SIG-M5 (cell line): ENCODE results near the gene SIGLEC1.

Source experiments
- DNase-seq: peaks from one replicate; lab custom pipeline; 2025; lab: John Stamatoyannopoulos, UW

The SIGLEC1 gene

DNA sequence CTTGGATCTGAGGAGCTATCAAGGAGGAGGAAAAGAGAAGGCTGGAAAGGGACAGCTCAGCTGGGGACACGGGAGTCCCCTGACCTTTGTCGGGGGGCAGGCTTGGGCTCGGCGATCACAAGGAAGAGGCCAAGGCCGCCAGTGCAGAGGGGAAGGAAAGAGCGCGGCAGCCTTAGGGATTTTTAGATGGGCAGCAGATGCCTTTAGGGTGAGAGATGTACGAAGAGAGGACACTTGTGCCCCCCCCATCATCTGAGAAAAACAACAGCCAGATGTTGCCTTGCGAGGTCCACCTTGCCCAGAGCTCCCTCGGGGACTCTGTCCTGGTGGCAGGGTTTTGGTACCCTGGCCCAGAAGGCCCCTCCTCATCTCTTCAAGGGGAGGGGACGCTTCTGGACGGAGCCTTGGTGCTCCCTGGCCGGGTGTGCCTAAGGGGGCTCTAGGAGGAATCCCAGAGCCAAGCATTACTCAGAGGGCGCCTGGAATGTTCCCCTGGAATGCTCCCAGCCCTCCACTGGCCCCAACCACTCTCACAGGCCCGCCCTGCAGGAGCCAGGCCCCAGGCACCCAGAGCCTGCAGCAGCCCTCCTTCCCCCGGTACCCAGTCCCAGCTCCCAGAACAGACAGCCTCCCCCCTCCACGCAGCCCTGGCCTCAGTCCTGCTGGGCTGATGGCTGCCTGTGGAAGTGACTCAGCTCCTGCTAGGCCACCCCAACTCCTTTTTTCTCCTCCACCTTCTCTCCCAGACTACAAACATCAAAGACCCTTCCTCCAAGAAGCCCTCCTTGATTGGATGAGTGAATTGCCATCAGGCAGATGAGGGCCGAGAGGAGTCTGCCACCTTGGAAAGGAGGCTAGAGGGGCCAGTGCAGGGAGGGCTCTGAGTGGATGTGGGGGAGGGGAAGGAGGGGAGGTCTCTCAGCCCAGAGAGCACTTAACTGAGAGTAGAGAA is 32.4 kb downstream of the SIGLEC1 start:
- DNase-seq, result no peak

DNA sequence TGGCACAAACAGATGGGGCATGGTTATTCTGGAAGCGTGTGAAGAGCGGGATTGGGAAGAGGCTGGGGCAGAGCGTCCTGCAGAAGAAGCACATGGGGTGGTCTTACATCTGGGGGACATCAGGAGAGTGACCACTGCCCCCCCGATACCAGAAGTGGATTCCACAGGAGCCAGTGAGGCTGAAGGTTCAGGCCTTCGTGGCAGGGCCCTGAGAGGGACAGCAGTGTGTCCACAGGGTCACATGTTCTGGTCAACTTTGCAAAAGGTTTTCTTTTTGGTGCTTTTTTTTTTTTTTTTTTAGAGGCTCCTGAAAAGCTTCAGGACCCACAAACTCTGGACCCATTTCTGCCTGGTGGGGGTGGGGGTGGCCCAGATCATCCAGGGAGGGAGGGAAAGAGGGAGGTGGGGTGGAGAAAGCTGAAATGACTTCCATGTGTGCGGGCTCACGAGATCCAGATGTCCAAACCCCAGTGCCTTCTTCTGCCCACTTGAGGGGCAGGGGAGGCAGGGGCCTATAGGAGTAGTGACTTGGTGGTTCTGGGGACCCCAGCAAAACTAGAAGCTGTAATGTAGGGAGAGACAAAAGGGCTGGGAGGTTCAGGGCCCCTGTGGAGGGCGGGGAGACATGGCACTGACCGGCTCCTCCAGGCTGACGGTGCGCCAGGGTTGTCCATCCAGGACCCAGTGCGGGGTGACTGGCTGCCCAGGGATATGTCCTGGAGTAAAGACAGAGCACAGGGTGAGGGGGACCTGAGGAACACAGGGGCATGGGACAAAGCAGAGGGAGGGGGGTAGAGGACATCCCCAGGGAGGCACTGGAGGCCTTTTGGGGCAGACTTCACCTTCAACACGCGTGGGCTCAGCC is 33.3 kb downstream of the SIGLEC1 start:
- DNase-seq, result no peak

DNA sequence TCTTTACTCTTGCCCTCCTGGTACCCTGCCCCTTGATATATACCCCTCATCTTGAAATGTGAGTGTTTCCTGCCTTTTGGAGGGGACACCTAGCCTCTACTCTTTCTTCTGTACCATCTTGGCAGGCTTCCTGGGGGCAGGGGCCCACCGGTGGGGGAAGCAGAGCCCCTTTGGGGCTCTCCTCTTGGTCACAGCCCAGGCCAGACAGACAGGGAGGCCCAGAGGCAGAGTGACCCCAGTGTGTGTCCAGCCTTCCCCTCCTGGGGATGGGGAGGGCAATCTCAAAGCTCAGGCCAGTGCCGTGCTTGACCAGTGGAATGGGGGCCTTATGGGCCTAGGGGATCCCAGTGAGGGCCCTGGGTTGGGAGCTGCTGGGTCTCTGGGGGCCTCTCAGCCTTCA is 34.2 kb downstream of the SIGLEC1 start:
- DNase-seq, result no peak

DNA sequence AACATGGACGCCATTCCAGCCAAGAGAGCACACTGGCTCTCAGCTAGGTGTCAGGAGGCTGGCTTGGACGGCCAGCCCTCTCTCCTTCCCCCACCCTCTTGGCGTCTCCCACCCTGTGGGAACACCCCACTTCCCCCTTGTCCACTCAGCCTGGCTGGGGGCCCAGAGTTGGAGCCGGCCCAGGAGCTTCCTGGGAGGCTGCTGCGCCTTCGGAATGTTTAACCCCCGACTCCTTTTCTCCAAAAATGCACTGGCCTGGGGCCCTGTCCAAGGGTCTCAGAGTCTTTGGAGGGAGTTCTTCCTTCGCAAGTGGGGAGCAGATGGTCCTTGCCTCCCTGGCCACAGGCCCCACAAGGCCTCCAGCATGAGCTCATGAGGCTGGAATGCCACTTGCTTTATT is 34.7 kb downstream of the SIGLEC1 start:
- DNase-seq, result no peak

DNA sequence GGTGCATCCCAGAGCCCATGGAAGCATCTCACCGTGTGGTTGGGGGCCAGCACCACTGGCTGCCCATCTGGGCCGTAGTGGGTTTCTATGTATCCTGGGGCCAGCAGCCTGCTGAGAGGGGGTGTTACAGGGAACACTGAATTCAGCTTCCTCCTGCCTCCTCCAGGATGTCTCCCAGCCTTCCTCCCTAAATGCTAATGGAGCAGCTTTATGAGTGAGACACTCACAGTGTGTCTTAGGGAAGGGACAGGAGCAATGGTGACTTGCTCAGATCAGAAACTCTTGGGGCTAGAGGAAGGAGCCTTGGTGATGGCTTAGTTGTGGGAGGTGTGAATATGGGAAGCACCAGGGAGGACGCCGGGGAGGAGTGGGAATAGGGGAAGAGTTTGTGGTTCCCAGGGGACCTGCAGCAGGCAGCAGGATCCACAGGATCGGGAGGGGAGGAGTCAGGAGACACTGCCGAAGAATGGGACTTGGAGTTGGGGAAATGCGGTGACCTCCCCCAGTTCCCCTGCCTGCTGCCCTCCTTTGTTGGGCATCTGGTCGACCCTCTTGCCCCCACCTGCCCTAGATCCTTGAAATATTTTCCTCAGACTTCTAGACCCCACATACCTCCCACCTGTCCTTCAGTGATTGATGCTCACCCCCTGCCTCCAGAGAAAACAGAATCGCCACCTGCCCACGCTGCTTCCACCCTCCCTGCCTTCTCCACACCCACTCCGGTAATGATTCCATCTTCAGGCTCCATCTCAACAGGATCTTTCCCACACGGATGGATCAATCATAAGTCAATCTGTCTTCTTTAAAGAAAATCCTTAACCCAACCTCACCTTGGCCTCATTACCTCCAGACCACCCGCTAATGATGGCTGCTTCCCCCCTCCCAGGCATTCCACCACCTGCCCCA is 37.2 kb downstream of the SIGLEC1 start:
- no peak for DNase-seq

DNA sequence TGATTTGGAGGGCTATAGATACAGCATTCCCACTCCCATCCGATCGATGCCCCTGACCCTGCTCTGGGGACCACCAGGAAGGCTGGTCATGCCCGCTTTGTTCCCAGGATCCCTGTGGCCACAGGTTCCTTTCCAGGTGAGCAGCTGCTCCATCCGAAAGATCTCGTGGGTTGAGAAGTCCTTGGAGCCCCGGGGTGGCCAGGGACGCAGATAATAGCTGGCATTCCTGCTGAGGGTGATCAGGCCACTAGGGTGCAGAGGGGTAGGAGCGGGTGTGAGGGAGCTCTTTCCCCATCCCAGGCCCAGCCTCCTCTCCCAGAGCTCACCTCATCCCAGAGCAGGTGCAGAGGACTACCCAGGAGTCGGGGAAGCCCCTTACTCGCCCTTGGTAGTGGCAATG is 38.0 kb downstream of the SIGLEC1 start:
- DNase-seq, result no peak

DNA sequence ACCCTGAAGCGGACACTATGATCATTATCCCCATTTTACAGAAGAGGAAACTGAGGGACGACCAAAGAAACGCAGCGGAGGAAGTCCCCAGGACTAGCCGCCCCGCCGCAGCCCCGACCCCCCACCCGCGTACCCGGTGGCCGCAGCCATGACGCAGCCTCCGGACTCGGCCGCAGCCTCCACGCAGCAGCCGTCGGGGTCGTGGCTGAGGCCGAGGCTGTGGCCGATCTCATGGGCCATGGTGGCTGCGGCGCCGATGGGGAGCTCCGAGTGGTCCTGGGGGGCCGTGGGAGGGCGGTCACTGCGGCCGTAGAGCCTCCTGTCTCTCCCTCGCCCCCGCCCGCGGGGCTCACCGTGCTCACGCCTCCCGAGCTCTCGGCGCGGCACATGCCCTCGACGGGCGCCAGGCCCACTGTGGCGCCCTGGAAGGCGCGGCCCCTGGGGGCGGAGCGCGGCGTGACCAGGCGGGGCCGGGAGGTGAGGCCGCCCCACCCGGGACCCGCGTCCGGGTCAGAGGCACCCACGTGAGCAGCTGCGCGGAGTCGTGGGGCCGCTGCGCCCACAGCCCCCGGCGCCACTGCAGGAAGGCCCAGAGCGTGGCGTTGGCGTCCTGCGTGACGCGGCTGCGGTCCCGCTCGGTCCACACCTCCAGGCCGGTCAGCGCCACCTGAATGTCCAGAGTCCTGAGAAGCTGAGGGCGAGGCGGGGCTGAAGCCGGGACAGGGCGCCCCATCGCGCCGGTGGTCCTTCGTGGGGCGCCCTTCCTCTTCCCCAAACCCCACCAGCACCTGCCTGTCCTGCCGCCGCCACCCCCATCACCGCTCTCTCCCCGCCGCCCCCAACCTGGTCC is 39.0 kb downstream of the SIGLEC1 start:
- DNase-seq, result no peak

DNA sequence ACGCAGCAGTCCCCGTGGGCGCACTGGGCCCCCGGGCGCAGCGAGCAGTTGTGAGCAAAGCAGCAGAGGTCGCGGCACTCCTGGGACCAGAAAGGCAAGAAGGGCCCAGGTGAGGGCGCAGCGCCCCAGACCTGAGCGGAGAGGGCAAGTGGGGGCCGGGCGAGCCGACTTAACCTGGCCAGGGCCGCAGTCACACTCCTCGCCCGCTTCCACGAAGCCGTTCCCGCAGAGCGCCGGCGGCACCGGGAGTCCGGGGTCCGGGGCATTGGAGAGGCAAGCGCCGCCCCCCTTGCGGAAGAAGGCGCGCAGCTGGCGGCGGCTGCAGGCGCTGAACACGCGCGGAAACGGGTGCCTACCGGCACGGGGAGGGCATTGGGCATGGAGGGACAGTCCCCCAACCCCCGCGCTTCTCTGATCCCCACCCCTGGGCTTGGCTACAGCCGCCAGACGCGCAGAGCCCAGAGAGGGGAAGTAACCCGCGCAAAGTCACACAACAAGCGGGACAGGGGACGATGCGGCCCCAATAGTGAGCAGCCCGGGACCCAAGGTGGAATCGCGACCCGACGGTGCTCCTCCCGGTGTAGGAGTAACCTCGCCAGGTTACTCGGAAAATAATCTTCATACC is 39.7 kb downstream of the SIGLEC1 start:
- no peak for DNase-seq

DNA sequence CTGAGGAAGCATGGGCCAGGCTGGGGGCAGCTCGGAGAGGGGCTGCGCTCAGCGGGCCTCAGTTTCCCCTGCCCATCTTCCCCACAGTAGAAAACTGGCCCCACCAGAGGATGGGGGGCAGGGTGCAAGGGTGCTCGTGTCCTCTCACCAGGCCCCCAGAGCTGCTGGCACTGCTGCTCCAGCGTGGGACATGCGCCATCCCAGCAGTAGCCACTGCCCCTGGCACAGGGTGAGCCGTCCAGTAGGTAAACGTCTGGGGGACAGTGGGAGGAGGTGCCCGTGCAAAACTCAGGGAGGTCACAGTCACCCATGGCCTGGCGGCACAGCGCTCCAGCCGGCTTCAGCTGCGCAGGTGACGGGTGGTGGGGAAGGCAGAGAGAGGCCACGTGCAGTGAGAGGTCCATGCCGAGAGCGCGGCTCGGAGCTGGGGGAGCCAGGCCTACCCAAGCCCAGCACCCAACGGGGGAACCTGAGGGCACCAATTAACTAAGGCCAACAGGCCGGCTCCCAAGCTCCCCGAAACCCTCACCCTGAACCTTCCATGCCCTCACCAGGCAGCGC is 40.3 kb downstream of the SIGLEC1 start:
- no peak for DNase-seq

DNA sequence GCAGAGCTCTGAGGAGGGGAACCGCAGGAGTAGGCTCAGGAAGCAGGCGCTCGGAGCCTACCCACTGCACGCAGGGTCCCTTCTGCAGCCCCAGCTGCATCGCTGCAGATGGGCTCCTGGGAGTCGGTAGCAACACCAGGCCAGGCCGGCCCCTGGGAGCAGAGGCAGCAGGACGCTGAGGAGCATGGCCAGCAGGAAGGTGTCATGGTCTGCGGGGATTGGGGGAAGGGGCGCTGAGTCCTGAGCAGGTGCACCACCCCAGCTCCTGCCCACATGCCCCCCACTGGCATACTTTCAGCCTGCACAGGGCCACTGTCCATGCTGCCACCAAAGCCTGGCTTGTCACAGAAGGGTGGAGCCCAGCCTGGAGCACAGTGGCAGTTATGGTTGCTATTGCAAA is 41.5 kb downstream of the SIGLEC1 start:
- no peak for DNase-seq

DNA sequence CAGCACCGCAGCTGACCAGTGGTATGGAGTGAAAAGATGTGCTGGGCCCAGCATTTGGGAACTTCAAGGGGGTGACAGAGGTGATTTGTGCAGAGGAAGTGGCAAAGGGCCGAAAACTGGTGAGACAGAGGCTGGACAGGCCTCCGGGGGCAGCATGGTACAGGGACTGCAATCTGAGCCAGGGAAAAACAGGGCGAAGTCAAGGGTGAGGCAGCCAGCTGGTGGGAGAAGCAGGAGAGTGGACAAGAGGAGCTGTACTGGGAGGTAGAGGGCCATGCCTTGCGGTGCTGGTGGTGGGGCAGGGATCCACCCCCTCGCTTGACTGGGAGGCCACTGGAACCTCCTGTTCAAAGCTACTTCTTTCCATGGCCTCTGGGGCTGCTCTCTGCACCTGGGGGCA is 41.9 kb downstream of the SIGLEC1 start:
- DNase-seq, result no peak

DNA sequence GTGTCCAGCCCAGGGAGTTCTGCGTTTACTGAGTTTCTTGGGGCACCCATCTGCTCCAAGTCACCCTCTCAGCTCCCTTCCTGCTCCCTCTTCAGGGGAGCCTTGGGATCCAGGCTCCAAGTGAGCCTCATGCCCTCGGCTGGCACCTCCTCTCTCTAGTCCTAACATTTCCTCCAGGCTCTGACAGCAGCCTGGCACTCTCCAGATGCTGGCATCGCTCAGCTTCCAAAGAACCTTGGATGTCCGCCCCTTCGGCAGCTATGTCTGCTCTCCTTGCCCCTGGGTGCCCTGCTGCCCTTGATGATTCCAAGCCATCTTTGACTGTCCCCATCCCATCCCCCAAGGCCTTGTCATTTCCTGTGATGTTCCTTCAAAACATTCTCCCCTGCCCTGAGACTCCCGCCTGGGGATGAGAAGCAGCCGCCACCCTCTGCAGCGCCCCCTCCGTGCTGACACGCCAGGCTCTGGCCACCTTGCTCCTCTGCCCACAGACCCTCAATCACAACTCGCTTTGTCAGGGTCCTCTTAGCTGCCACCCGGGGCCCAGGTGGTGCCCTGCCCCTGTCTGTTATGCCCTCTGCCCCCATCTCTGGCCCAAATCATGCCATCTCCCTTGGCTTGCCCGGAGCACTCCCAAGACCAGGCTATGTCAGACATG is 42.6 kb downstream of the SIGLEC1 start:
- no peak for DNase-seq

DNA sequence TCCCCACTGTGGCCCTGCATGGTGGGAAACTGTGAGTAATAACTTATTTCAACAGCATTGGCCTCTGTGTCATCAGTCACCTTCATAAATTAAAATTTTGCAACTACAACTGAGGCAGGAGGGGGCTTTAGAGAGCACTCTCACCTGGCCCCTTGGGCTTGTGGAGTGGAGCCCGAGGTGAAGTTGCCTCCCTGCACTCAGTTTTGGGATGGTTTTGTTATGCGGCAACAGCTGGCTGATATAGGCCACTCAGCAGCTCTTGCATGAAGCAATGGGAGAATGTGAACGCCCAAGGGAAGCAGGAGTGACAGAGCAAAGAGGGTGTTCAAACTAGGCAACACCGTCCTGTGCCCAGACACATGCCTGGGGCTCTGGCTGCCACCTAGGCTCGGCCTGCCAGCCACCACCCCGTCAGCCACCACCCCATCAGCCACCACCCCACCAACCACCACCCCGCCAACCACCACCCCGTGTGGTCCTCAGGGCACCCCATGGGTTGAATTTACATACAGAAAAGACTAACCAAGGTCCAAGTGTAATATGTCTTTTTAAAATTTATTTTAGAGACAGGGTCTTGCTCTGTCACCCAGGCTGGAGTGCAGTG is 44.9 kb downstream of the SIGLEC1 start:
- DNase-seq, result no peak

DNA sequence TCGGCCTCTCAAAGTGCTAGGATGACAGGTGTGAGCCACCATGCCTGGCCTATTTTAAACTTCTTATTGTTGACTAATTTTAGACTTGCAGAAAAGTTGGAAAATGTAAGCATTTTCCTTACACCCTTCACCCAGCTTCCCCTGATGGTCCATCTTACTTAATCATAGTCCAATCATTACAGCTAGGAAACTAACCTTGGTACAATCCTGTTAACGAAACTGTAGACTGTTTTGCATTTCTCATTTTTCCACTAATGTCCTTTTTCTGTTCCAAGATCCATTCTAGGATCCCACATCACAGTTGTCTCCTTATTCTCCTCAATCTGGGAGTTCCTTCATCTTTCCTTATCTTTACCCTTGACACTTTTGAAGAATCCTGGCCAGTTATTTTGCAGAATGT is 48.5 kb downstream of the SIGLEC1 start:
- no peak for DNase-seq

DNA sequence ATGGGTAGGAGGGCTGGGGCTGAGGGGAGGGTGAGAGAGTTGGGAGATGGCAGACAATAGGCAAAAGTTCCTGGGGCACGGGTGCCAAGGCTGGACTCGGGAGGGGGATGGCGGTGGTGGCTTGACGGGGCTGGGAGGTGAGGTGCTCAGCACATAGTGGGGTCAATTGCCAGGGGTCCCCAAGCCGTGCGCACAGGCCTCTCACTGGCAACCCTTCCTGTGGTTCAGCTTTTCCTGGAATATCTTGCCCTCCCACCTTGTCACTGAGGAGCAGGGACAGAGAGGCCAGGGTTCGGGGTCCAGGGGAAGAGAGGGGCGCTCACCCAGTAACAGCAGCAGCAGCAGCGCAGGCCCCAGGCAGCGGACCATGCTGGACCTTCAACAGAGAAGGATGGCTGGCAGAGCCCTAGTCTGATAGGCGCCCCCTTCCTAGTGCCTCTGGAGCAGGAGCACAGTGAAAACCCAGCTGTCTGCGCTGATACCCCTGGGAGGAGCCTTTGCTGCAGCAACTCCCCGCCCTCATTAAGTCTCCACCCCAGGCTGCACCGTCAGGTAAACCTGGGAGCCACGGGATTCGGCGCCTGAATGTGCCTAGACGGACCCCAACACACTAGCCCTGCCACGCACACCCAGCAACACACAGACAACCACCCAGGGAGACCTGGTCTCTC is 49.2 kb downstream of the SIGLEC1 start, which contains the start of gene GFRA4:
Gene GFRA4 (minus strand): TSS at position 369 of the 671 bp plus-strand sequence. CDS start 0 bp downstream, at position 369.
- no peak for DNase-seq
